Mucosa of descending colon (tissue), 3 donors: ENCODE results near the gene SLC16A14. TPM values are rescaled to one million over a fixed set of nuclear protein-coding genes. Genes with fewer than 3 reads are reported as not detected.

Experiments used
- ATAC-seq: fragments of 200-7000 bp; cut with Tn5 transposase; one replicate; pipeline ENCODE4 v1.9.1; 2020; ENCODE audit warnings: mild to moderate bottlenecking, moderate library complexity
- DNase-seq, 3 donors: peaks; one replicate each; pipeline ENCODE4 v3.0.0-alpha.2; 2020
- H3K36me3 ChIP-seq: fragments of 200-600 bp; one replicate; pipeline ENCODE4 v1.8.0; 2021; ENCODE audit warnings: low read depth, mild to moderate bottlenecking
- H3K4me1 ChIP-seq: fragments of 200-600 bp; one replicate; pipeline ENCODE4 v1.8.0; 2021; ENCODE audit warnings: low read depth, mild to moderate bottlenecking
- H3K4me3 ChIP-seq: fragments of 200-600 bp; one replicate; pipeline ENCODE4 v1.8.0; 2021; ENCODE audit warnings: mild to moderate bottlenecking
- H3K9me3 ChIP-seq: fragments of 200-600 bp; one replicate; pipeline ENCODE4 v1.8.0; 2021; ENCODE audit warnings: mild to moderate bottlenecking
- CTCF ChIP-seq: fragments of 200-600 bp; IDR thresholded peaks from one replicate; pipeline ENCODE4 v1.8.0; 2022; ENCODE audit warnings: antibody characterized with exemption, mild to moderate bottlenecking
- intact Hi-C, 2 donors: fragments of 100-400 bp; cut with DNase I in 1 of 2; cut with micrococcal nuclease in 1 of 2; formaldehyde crosslinking; loops; one replicate each; pipeline versions ENCODE4 v1.11.0 to v1.11.1; 2022; cut with DNase I, micrococcal nuclease
- total RNA-seq, 3 donors: library from RNA; stranded (reverse); fragmentation: NEBNext Ultra II Directional in 2 of 3; extraction: Animal tissue kit (Norgen Biotek cat#: 25700) in 2 of 3; gene quantifications; one replicate each; pipeline versions ENCODE4 v1.2.1 to v1.2.4, GENCODE V29; 2021 to 2023
- donor health status: DM: no; HTN: no; CAD: no; lungs with moderate emphysema.
- donor health status: DM: no; HTN: no; CAD: no.
- donor health status: DM: no; HTN: yes; CAD: no.

Gene SLC16A14
- total RNA-seq, 3 donors from 2014 or later: 1.4 to 12.5 (median 3.4) TPM

DNA sequence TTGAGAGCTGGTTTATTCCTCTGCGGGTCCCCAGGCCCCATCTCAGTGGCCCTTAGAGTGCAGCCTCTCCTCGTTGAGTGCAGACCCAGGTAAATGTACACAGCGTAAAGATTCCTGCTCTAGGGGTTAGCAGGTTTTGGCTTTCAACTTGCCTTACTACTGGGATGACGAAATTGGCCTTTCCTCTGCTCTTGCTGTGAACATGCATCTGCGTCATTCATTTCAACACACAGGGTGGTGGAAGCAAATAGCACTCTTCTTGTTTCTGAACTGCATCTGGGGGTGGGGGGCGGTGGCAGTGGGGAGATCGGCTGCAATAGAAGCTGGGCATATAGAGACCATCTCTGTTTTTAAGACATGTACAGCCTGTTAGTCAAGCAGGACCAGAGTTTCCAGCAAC, 16.5 kb upstream of the SLC16A14 start:
- Histone ChIP-seq H3K9me3 (no peaks in the 10 kb centered on the region), H3K4me3 (no peak overlapping the region), H3K4me1 (no peaks in the 10 kb centered on the region), H3K36me3 (no peaks in the 10 kb centered on the region)
- TF ChIP-seq CTCF: no peak
- no peak for DNase-seq
- no peak for ATAC-seq
- intact Hi-C loops: no loop called here

- DNase-seq: no peak
- Histone ChIP-seq H3K36me3 (no peaks in the 10 kb centered on the region), H3K4me3 (no peak overlapping the region), H3K4me1 (no peaks in the 10 kb centered on the region), H3K9me3 (no peaks in the 10 kb centered on the region)
- intact Hi-C loops: no loop called here
- TF ChIP-seq CTCF: no peak
- no peak for ATAC-seq
These were observed 9.3 kb upstream of the SLC16A14 start for GRCh38 chr2:230077851-230078547.

DNA sequence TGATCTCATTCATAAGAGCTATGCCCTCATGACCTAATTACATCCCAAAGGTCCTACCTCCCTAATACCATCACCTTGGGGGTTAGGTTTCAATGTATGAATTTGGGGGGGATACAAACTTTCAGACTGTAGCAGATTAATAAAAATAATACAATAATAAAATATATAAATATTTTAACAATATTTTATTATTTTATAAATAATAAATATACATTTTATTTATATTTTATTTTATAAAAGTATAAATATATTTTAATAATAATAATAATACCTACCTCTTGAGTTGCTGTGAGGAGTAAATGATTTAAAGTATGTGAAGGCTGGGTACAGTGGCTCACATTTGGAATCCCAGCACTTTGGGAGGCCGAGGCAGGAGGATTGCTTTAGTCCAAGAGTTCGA, 8.1 kb upstream of the SLC16A14 start:
- Histone ChIP-seq H3K4me1 (no peaks in the 10 kb centered on the region), H3K36me3 (no peaks in the 10 kb centered on the region), H3K4me3 (no peak overlapping the region), H3K9me3 (no peaks in the 10 kb centered on the region)
- DNase-seq: no peak
- no peak for TF ChIP-seq CTCF
- ATAC-seq: no peak
- intact Hi-C loops: no loop called here

DNA sequence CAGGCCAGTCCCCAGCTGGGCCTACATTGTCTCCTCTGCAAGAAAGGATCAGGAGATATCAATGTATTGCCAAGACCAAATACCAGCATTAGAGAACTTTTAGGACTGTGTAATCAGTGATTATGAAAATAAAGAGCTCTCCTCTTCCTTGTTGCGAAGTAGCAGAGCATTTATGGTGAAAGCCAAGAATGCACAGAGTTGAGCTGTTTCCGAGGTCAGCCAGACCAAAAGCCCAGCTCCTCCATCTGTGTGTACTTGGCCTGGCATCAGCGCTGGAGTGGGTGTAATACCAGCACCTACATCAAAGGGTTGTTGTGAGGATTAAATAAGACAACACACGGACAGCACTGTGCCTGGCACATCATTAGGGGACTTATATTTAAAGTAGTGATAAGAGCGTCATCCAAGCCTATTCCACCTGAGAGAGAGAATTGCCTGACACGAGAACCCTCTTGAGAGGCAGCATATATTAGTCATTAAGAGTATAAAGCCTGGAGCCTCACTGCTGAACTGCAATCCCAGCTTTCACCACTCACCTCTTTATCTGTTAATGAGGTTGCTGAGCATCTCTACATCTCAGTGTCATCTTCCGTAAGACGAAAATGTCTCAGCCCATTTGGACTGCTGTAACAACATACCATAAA, 7.4 kb upstream of the SLC16A14 start:
- ATAC-seq (no peak), DNase-seq (no peak)
- Histone ChIP-seq H3K9me3 (no peaks in the 10 kb centered on the region), H3K36me3 (no peaks in the 10 kb centered on the region), H3K4me3 (no peak overlapping the region), H3K4me1 (no peaks in the 10 kb centered on the region)
- no peak for TF ChIP-seq CTCF
- intact Hi-C loops: no loop called here

DNA sequence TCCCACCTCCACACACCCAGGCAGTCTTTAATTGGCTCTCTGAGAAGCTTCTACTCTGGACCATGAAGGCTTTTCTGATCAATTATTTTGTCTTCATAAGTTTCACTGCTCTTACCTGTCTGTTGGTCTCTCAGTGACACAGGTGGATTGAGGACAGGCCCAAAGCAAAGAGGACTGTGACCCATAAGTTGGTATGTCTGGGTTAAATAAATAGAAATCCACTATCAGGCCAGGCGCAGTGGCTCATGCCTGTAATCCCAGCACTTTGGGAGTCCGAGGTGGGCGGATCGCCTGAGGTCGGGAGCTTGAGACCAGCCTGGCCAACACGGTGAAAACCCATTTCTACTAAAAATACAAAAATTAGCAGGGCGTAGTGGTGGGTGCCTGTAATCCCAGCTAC, 2.7 kb upstream of the SLC16A14 start:
- Histone ChIP-seq H3K36me3 (no peaks in the 10 kb centered on the region), H3K9me3 (no peaks in the 10 kb centered on the region), H3K4me3 (no peak overlapping the region), H3K4me1 (no peaks in the 10 kb centered on the region)
- ATAC-seq (no peak), DNase-seq (no peak)
- intact Hi-C loops: no loop called here
- TF ChIP-seq CTCF: no peak
